Activated T-cell treated with anti-CD3 and anti-CD28 coated beads for 4 hours (primary cell): Measurements from ENCODE around the gene RIN3.

ENCODE experiments used
- DNase-seq: peaks from one replicate; pipeline ENCODE4 v3.0.0-alpha.2; 2020

The RIN3 gene

DNA sequence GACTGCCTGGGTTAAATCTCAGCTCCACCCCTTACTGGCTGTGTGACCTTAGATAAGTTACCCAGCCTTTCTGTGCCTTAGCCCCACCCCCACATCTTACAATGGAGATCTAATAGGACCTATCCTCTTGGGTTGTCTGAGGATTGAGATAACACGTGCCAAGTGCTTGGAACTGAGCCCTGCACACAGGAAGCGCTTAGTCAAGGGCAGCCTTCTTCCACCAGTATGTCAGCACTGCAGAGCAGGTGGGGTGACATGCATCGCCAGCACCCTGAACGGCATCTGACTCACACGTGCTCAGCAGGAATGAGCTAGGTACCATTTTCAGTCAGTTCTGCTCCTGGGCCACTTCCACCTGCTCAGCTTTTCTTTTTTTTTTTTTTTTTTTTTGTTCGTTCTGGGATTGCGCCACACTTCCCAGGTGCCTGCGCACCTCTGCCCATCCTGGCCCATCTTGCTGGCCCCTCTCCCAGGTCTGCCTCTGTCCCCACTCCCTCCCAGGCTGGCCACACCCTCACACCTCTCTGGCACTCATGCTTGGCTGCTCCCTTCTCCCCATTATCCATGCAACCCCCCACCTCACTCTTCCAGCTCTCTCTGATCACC is 215.3 kb downstream of the RIN3 start:
- no peak for DNase-seq

DNA sequence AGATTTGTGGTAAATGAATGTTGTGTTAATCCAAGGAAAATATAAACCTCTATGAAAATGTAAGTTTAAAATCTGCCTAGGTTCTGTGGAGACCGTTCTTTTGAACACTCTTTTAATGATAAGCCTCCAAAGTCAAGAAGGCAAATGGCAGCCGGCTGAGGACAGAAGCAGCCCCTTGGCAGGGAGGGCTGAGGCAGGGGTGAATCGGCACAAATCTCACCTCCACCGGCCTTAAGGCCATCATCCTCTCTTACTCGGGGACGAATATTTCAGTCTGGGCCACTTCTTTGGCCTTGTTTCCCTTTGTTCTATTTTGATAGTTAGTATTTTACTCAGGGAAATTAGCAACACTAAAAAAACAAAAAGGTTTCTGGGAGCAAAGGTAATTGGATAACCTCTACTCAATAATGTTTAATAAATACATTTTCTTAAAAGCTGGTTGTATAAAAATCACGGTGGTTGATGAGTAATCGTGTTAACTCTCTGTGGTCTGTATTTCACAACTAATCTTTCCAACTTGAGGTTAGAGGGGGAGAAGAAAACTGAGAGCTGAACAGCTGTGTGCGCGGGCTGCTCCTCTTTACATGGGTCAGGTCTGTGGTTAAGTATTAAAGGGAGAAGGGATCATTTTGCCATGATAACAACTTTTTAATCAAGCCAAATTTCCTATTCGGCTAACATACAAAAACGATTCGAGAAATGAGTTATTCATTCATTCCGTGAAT is 216.2 kb downstream of the RIN3 start:
- DNase-seq, result no peak

DNA sequence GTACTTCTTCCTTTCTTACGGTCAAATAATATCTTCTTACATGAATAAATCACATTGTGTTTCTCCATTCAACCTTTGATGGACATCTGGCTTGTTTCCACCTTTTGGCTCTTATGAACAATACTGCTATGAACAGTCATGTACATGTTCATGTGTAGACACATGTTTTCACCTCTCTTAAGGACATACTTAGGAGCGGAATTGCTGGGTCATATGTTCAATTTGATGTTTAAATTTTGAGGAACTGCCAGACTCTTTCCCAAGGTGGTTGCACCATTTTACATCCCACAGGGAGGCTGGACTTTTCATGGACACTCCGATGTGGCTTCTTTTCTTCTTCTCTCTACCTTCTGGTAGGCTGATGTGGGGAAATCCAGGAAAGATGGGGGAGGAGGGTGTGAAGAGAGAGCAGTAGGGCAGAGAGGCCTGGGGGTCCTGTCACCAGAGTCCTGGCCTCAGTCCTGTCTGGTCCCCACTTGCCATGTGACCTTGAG is 218.1 kb downstream of the RIN3 start:
- no peak for DNase-seq

DNA sequence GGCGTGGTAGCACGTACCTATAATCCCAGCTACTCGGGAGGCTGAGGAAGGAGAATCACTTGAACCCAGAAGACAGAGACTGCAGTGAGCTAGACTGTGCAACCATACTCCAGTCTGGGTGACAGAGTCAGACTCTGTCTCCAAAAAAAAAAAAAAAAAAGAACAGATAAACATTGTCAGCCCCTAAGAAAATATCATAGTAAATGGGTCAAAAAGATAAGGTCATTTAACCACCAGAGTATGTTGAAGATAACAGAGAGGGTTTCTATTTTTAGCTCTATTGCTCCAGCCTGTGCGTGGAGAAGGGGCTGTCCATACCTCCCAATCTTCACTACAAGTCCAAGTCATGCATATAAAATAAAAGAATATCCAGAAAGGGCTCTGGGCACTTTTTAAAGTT is 219.4 kb downstream of the RIN3 start:
- no peak for DNase-seq

DNA sequence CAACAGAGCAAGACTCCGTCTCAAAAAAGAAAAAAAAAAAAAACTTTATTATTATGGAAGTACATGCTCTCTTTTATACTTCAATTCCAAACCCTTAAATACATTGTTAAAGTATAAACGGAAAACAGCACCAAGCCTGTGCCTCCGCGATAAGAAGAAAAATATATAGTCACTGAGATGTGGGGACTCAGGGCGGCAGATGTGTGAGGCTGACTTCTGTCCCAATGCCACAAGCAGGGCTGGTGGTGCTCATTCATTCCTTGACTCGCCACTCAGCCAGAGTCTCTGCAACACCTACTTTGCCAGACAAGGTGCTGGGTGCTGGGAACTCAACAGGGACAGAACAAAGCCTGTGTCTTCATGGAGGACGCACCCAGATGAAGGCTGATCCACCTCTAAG is 221.0 kb downstream of the RIN3 start:
- no peak for DNase-seq

DNA sequence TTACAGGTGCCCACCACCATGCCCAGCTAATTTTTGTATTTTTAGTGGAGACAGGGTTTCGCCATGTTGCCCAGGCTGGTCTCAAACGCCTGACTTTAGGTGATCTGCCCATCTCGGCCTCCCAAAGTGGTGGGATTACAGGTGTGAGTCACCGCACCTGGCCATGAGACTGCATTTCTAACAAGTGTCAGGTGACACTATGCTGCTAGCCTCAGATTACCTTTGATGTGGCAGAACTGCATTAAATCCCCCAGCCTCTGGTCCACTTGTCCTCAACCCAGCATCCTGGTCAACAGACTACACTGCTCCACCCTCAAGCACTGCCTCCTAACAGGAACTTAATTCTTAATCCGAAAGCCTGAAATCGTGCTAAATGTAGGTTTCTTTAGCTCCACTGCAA is 221.8 kb downstream of the RIN3 start:
- no peak for DNase-seq

DNA sequence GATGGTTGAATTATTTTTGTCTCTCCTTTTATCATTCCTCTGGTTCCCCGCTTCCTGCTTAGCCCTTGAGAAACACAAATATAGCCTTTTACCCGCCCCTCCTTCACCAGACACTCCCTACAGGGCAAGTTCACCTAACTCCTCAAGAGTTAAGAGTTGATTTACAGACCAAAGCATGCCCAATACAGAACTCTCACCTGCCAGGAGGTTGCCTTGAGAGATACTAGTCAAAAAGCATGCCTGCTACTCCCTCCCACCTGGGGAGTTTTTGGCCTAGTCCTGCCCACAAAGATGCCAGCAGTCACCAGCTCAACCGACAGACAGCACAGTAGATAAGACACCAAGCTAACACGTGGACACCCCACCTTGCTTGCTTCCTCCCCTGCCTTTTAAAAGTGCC is 223.6 kb downstream of the RIN3 start:
- DNase-seq, result no peak

DNA sequence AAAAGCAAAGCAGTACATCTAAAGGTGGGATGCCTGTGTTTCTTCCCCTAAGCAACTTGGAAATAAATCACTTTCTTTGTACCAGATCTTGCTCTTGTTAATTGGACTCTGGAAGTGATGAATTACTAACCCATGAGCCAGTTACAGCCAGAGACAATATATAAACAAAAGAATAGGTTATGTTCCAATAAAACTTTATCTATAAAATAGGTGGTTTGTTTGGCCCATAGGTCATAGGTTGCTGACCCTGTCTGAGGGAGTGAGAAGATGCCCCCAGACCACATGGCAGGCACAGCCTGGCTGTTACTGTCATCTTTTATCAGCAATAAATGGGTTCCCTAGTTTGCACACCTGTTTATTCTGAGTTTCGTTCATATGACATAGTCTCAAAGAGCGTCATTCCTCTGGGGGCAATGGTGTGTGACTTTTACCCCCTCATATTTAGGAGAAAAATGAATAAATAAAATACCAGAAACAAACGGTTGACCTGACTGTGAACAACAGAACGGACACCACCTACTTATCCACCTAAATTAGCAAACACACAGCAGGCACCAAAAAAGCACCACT is 224.1 kb downstream of the RIN3 start:
- DNase-seq, result no peak
